GM08714 (cell line): ENCODE results near the gene DLX6.
A peak's percentile ranks its signal among the peaks of the same experiment; 100 is the strongest.

Source experiments
- H3K4me3 ChIP-seq: fragments of 200-500 bp; sonication (Bioruptor generic); 2 replicates; pipeline ENCODE4 v1.5.1; 2014; ENCODE audit warnings: mild to moderate bottlenecking, low read length, inconsistent platforms
- ZNF274 ChIP-seq: IDR thresholded peaks from 2 replicates; pipeline ENCODE4 v1.6.1; 2012; ENCODE audit warnings: mild to moderate bottlenecking, low read depth, low read length

Gene DLX6

GRCh38 chr7:97001656-97002554 lies 3.4 kb upstream of the DLX6 start:
- TF ChIP-seq ZNF274, result no peak
- H3K4me3 ChIP-seq, result no peak overlapping the region

DNA sequence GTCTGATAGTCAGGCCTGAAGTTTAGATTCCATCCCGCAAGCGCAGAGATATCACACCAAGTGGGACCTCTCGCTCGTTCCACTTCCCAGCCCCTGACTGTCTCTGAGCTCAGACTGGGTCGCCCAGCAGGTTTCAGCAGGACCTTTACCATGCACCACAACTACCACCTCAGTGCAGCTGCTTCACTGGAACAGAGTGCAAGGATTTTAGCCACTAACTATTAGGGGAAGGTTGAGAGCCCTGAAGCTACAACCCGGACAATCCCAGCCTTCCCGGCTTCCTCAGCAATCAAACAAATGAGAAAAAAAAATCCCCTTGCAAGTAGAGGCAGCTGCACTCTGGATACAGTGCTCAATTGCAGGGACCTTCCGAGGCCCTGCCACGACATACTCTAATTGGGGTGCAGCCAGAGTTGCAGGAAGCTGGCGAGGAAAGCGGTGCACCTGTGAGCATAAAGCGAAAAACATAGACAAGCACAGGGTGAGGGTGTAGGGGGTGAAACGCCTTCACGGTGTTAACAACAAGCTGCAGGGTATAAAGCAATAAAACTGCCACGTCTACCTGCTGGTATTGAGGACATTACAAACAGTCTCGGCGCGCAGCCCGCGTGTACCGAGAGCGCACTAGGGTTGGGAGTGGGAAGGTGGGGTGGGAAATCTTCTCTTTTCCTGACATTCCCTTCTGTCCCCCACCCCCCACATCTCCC lies 2.6 kb upstream of the DLX6 start:
- H3K4me3 ChIP-seq, result no peak overlapping the region
- no peak for TF ChIP-seq ZNF274

DNA sequence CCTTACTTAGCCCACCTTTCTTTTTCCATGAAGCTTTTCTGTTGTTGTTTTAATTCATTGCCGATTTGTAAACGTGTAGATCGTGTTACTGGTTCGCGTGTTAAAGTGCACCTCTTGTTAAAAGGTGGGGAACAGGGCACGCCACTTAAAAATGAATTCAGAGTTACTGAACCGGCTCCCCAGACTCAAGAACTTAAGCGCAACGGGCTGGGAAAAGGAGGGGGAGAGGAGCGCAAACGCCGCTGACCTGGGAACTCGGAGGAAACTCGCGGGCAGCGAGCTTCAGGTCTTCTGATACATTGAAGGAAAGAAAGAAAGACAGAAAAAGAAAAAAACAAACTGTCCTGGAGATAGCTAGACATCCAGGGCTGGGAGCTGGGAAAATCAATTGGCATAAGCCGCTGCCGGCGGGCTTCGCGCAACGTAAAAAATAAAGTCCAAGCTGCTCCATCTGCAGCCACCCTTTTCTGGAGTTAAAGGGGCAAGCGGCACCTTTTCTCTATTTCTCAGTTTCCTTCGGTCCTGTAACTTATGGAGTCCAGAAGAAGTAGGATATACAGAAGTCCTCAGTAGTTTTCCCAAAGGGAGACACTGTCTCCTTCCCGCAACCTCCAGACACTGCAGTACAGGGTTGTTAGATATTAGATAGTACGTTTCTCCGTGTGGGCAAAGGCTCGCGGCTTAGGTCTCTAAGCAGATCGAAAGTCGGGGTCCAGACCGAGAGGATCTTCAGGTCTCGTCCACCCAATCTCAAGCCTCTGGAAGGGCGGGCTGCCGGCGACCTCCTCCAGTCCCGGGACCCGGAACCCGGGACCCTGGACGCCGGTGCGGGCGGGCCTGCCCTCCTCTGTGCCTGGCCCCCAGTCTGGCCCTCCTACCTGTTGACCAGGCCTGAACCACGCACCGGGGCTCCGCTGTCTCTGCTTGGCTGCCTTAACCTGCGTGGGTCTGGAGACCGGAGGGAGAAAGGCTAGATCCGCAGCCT lies 1.8 kb upstream of the DLX6 start:
- H3K4me3 ChIP-seq, result no peak overlapping the region
- TF ChIP-seq ZNF274, result no peak

GRCh38 chr7:97004247-97005182 lies 838 bp upstream of the DLX6 start:
- H3K4me3 ChIP-seq, result no peak overlapping the region; the same call in 1 of the 2 replicates

DNA sequence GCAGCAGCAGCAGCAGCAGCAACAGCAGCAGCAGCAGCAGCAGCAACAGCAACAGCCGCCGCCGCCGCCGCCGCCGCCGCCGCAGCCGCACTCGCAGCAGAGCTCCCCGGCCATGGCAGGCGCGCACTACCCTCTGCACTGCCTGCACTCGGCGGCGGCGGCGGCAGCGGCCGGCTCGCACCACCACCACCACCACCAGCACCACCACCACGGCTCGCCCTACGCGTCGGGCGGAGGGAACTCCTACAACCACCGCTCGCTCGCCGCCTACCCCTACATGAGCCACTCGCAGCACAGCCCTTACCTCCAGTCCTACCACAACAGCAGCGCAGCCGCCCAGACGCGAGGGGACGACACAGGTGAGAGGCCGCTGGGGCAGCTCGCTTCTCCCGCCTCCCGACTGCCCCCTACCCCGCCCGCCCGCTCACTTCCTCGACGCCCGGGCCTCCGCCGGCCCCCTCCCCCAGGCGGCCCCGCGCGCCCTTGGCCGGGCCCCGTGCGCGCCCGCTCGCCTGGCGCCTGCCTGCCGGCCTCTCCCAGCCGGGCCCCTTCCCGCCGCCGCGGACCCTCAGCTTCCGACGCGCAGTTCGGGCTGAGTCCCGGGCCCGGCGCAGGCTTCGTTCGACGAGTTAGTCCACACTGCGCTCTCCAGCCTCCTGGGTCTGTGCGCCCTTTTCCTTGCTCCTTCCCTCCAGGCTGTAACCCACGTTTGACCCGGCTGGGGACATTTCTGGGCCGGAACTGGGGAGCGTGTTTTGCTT lies 882 bp downstream of the DLX6 start:
- peak overlapping the region; percentile 61; the same call in 1 of the 2 replicates for H3K4me3 ChIP-seq
- TF ChIP-seq ZNF274, result no peak

More at GRCh38 chr7:97004247-97005182, 838 bp upstream of the DLX6 start:
- no peak for TF ChIP-seq ZNF274

DNA sequence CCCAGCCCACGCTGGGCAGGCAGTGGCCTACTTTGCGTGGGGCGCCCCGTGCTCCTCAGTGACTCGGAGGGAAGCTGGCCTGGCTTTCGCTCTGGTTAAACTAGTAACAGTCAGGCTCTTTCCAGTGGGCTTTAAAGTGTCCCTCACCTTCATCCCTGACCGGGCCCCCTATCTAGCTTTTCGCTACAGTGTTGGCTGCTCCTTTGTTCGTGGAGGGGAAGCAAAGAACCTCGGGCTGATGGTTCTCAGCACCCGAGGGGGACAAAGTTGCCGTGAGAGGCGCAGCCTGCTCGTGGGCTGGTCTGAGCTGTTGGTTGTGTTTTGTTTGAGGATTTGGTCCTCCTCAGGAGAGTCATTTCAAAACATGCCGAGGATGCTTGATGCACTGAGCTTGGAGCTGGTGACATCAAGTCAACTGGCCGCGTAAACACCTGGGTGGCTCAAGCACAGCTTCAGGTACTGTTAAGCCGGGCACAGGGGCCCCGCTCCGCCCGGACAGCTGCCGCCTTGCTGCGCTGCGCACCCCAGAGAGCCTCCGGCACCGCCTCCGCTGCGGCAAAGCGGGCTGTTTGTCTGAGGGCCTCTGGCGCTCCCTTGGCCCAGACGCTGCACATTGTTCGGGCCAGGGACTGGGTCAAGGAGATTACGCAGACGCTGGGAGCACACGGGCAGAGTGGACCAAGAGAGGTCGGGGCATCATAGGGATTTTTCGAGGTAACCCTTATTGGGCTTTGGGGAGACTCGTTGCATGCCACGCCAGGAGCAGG lies 1.6 kb downstream of the DLX6 start:
- H3K4me3 ChIP-seq, result no peak overlapping the region
- TF ChIP-seq ZNF274, result no peak

DNA sequence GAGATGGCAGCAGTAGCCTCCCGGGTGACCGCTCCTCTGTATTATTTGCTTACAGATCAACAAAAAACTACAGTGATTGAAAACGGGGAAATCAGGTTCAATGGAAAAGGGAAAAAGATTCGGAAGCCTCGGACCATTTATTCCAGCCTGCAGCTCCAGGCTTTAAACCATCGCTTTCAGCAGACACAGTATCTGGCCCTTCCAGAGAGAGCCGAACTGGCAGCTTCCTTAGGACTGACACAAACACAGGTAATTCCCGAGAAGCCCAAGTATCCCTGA lies 2.2 kb downstream of the DLX6 start:
- no peak for TF ChIP-seq ZNF274

DNA sequence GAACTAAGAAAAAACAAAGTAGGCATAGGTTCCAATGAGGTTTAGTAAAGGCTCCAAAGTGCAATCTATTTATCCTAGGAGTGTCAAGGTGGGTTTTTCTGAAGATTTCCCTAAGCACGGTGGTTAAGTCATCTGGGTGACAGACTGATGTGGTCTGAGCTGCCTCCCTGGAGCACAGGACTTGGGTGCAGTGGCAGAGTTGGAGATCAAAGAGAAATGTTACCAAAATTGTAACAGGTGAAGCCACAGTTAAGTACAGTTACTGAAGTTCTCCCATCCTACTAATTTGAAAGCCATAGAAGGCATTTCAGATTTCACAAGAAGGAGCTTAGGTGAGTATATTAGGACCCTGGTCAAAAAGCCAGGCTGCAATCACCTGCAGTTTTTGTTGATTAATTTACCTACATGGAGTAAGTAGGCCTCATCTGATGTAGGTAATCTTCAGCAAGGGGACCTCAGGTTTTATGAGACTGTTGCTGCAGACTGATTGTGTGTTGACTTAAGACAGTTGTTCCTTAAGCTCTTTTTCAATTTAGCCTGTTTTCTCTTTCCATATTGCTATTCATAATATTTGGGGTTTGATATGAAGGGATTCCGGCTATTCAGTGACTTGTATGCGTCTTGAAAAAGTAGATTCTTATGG lies 3.0 kb downstream of the DLX6 start:
- H3K4me3 ChIP-seq, result no peak overlapping the region
- TF ChIP-seq ZNF274, result no peak

More for the DNA sequence above, 2.2 kb downstream of the DLX6 start:
- no peak overlapping the region for H3K4me3 ChIP-seq

DNA sequence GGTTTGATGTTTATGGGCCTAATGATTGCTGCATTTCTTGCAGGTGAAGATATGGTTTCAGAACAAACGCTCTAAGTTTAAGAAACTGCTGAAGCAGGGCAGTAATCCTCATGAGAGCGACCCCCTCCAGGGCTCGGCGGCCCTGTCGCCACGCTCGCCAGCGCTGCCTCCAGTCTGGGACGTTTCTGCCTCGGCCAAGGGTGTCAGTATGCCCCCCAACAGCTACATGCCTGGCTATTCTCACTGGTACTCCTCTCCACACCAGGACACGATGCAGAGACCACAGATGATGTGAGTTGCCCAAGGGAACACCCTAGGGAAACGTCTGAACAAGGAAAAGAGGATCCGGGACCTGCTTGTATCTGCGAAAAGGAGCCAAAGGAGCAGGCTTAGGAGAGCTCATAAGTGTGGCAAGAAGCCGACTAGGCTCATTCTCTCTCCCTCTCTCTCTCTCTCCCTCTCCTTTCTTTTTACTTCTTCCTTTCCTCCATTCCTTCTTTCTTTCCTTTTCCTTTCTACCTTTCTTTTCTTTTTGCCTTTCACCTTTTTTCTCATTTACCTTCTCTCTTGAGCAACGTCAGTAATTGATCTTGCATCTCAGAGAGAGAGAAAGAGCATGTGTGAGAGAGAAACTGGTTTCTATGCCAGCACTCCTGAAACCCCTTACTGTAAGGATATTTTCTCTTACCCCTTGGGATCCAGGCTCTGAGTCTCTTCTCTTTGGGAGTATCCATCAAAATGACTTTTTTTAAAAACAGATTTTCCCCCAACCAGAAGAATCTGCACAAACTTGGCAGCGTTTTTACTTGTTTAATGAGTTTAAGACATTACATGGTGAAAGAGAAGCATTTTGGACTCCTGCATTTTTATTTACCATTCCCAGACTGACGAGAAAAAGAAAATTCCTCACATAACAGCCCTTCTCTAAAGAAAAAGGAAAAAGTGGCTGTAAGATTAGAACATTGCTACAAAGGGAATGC lies 4.7 kb downstream of the DLX6 start:
- TF ChIP-seq ZNF274, result no peak
- no peak overlapping the region for H3K4me3 ChIP-seq

GRCh38 chr7:97011104-97011503 lies 5.8 kb downstream of the DLX6 start:
- no peak overlapping the region for H3K4me3 ChIP-seq
- no peak for TF ChIP-seq ZNF274
